OCI-LY7 (cell line): ENCODE measurements around the gene PTPN14. TPM values are rescaled to one million over a fixed set of nuclear protein-coding genes. Genes with fewer than 3 reads are reported as not detected.

Experiments used
- BruUV-seq: library from RNA; stranded (reverse); fragments of 400-500 nt; replicated peaks from 2 replicates; lab custom pipeline; 2021; lab: Mats Ljungman, UMichigan
- CTCF ChIA-PET: fragments of 300-600 bp; sonication (Branson Sonifier 250); formaldehyde crosslinking; loops from one replicate; lab custom pipeline; 2022; ENCODE audit warnings: antibody characterized with exemption; ENCODE audit not compliant: unreplicated experiment; lab: Charles Lee
- POLR2A ChIA-PET: fragments of 300-600 bp; sonication (Branson Sonifier 250); formaldehyde crosslinking; loops from one replicate; lab custom pipeline; 2022; ENCODE audit warnings: antibody characterized with exemption; lab: Charles Lee
- DNase-seq: peaks from one replicate; pipeline ENCODE4 v3.0.0-alpha.2; 2015; ENCODE audit warnings: low spot score
- H2AFZ ChIP-seq: fragments of 200-600 bp; sonication (generic), shearing (Covaris generic); 2 replicates; pipeline ENCODE4 v1.6.1; 2014; ENCODE audit warnings: mild to moderate bottlenecking, antibody characterized with exemption, low read length, moderate library complexity
- H3K27ac ChIP-seq: fragments of 200-600 bp; sonication (generic); 2 replicates; pipeline ENCODE4 v1.5.1; 2014; ENCODE audit warnings: mixed run types, low read depth, mild to moderate bottlenecking, moderate library complexity, low read length, inconsistent platforms; ENCODE audit not compliant: poor library complexity, severe bottlenecking
- H3K36me3 ChIP-seq: fragments of 200-600 bp; sonication (generic); 2 replicates; pipeline ENCODE4 v1.6.1; 2014; ENCODE audit warnings: mild to moderate bottlenecking, antibody characterized with exemption, low read length, moderate library complexity, mixed read lengths; ENCODE audit not compliant: insufficient read depth
- H3K4me1 ChIP-seq: fragments of 200-600 bp; sonication (generic); 2 replicates; pipeline ENCODE4 v1.5.1; 2014; ENCODE audit warnings: mild to moderate bottlenecking, low read length; ENCODE audit not compliant: insufficient read depth, poor library complexity, severe bottlenecking
- H3K4me2 ChIP-seq: fragments of 200-600 bp; sonication (generic); 2 replicates; pipeline ENCODE4 v1.6.1; 2014; ENCODE audit warnings: mild to moderate bottlenecking, low read length
- H3K4me3 ChIP-seq: fragments of 200-600 bp; sonication (generic); 2 replicates; pipeline ENCODE4 v1.5.1; 2014; ENCODE audit warnings: mild to moderate bottlenecking, low read depth, low read length; ENCODE audit not compliant: poor library complexity, severe bottlenecking
- H3K79me2 ChIP-seq: fragments of 200-600 bp; sonication (generic); 2 replicates; pipeline ENCODE4 v1.6.1; 2016; ENCODE audit warnings: low read depth, mild to moderate bottlenecking, low read length, moderate library complexity, mixed read lengths; ENCODE audit not compliant: insufficient read depth
- H3K9me2 ChIP-seq: fragments of 200-600 bp; sonication (generic); 2 replicates; pipeline ENCODE4 v1.6.1; 2016; ENCODE audit warnings: mild to moderate bottlenecking, low read length, mixed read lengths; ENCODE audit not compliant: insufficient read depth
- H3K9me3 ChIP-seq: fragments of 200-600 bp; sonication (generic); 2 replicates; pipeline ENCODE4 v1.6.1; 2014; ENCODE audit warnings: mild to moderate bottlenecking, mixed run types, low read length, mixed read lengths
- H4K20me1 ChIP-seq: fragments of 200-600 bp; sonication (generic); 2 replicates; pipeline ENCODE4 v1.6.1; 2014; ENCODE audit warnings: mild to moderate bottlenecking, antibody characterized with exemption, low read length, moderate library complexity, mixed read lengths; ENCODE audit not compliant: insufficient read depth
- EZH2phosphoT487 ChIP-seq: fragments of 200-600 bp; sonication (generic); IDR thresholded peaks from 2 replicates; pipeline ENCODE4 v1.6.1; 2018; ENCODE audit warnings: low read depth, borderline replicate concordance, mild to moderate bottlenecking, mixed run types, antibody characterized with exemption, low read length, moderate library complexity, mixed read lengths
- intact Hi-C: fragments of 100-400 bp; cut with micrococcal nuclease; formaldehyde crosslinking; loops from one replicate; pipeline ENCODE4 v1.10.0; 2022; ENCODE audit not compliant: unreplicated experiment
- total RNA-seq, 2 experiments: library from RNA; depleted of rRNA in 1 of 2; stranded (reverse); fragments of >200 nt in 1 of 2; shearing (Covaris generic) in 1 of 2; gene quantifications; 2 replicates each; pipeline ENCODE4 v1.2.3, GENCODE V29; 2014 to 2022
- TF ChIP-seq, protein P1 (sequence below): fragments of 200-600 bp; sonication (generic); conservative IDR thresholded peaks from 2 replicates; pipeline ENCODE4 v1.5.1; 2014; ENCODE audit warnings: mild to moderate bottlenecking, antibody characterized with exemption, low read length, moderate library complexity, mixed read lengths

The PTPN14 gene
- total RNA-seq, 2 experiments from 2014 or later = not detected

DNA sequence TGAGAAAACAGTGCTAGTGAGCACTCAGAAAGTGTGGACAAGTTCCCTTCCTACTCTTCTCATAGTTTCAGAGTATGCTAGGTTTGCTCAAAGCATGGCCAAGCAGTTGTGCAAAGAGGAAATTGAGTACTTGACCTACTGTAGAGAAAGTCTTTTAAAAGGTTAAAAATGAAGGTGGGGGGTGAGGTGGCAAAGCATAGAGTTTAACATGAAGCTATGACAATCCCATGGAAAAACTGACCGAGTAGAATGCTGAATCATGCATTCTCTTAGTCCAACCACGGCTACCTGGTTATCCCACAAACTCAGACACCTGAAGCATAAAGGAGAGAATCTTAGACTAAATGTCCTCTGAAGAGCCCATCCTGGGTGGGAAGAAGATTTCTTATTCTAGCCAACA lies 79.9 kb downstream of the PTPN14 start:
- TF ChIP-seq EZH2phosphoT487 = no peak
- TF ChIP-seq, protein P1, sequence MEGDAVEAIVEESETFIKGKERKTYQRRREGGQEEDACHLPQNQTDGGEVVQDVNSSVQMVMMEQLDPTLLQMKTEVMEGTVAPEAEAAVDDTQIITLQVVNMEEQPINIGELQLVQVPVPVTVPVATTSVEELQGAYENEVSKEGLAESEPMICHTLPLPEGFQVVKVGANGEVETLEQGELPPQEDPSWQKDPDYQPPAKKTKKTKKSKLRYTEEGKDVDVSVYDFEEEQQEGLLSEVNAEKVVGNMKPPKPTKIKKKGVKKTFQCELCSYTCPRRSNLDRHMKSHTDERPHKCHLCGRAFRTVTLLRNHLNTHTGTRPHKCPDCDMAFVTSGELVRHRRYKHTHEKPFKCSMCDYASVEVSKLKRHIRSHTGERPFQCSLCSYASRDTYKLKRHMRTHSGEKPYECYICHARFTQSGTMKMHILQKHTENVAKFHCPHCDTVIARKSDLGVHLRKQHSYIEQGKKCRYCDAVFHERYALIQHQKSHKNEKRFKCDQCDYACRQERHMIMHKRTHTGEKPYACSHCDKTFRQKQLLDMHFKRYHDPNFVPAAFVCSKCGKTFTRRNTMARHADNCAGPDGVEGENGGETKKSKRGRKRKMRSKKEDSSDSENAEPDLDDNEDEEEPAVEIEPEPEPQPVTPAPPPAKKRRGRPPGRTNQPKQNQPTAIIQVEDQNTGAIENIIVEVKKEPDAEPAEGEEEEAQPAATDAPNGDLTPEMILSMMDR = no peak
- H3K36me3 ChIP-seq = no peaks in the 10 kb centered on the region
- ChIA-PET POLR2A (no interaction called here), CTCF (no interaction called here)
- intact Hi-C loops = no loop called here
- H3K4me2 ChIP-seq = no peak overlapping the region
- H3K79me2 ChIP-seq = no peaks in the 10 kb centered on the region
- no peak overlapping the region for H2AFZ ChIP-seq
- no TSS peak for BruUV-seq
- H3K4me3 ChIP-seq = no peak overlapping the region
- no peak overlapping the region for H3K27ac ChIP-seq
- H3K9me2 ChIP-seq = no peaks in the 10 kb centered on the region
- DNase-seq = no peak
- H4K20me1 ChIP-seq = no peaks in the 10 kb centered on the region
- H3K9me3 ChIP-seq = no peaks in the 10 kb centered on the region
- H3K4me1 ChIP-seq = no peaks in the 10 kb centered on the region

GRCh38 chr1:214470132-214470531 lies 81.3 kb downstream of the PTPN14 start:
- POLR2A ChIA-PET = no interaction called here
- Histone ChIP-seq H3K79me2 (no peaks in the 10 kb centered on the region), H3K9me2 (no peaks in the 10 kb centered on the region)

DNA sequence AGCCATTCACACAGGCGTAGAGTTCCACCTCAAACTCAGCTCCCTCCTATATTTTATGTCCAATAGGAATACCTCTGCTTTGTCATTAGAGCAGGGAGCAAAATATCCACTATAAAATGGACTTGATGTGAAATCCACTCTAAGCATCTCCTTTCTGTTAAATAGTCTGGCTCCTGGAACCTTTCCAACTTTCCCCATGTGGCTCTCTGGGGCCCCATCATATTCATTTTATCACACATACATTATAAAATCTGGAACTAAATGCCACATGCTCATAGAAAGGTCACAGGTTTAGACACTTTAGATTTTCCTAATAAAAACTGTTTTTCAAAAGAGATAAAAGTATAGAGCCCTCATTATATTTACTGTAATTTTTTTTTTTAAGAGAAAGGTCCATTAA lies 82.1 kb downstream of the PTPN14 start:
- CTCF ChIA-PET = no interaction called here

More at GRCh38 chr1:214470132-214470531, 81.3 kb downstream of the PTPN14 start:
- no peaks in the 10 kb centered on the region for H3K9me3 ChIP-seq
- DNase-seq = no peak
- CTCF ChIA-PET = no interaction called here
- no peak overlapping the region for H3K27ac ChIP-seq
- TF ChIP-seq, protein P1 = no peak
- no peak for TF ChIP-seq EZH2phosphoT487
- no peak overlapping the region for H3K4me2 ChIP-seq
- no peaks in the 10 kb centered on the region for H3K4me1 ChIP-seq
- no peaks in the 10 kb centered on the region for H3K36me3 ChIP-seq
- no peak overlapping the region for H2AFZ ChIP-seq
- H3K4me3 ChIP-seq = no peak overlapping the region
- no TSS peak for BruUV-seq
- intact Hi-C loops = no loop called here
- no peaks in the 10 kb centered on the region for H4K20me1 ChIP-seq

More for the DNA sequence above, 82.1 kb downstream of the PTPN14 start:
- no peaks in the 10 kb centered on the region for H3K79me2 ChIP-seq
- H2AFZ ChIP-seq = no peak overlapping the region
- H3K9me3 ChIP-seq = no peaks in the 10 kb centered on the region
- DNase-seq = no peak
- BruUV-seq = no TSS peak
- no peaks in the 10 kb centered on the region for H3K36me3 ChIP-seq
- intact Hi-C loops = no loop called here
- no peak overlapping the region for H3K4me2 ChIP-seq
- no peaks in the 10 kb centered on the region for H4K20me1 ChIP-seq
- POLR2A ChIA-PET = no interaction called here
- no peak overlapping the region for H3K27ac ChIP-seq
- H3K4me1 ChIP-seq = no peaks in the 10 kb centered on the region
- TF ChIP-seq, protein P1 = no peak
- no peak for TF ChIP-seq EZH2phosphoT487
- no peaks in the 10 kb centered on the region for H3K9me2 ChIP-seq
- H3K4me3 ChIP-seq = no peak overlapping the region
